ENCODE results near the gene TMEM126B. TPM values are rescaled to one million over a fixed set of nuclear protein-coding genes. Genes with fewer than 3 reads are reported as not detected.
"Not testable (repeated sequence)": the region's sequence is repeated elsewhere in the genome, so short reads cannot be mapped to it uniquely, and the experiment has no call there.

Gene TMEM126B
- total RNA-seq, 2 experiments from 2014 or later: 47.4 to 61.1 TPM

GRCh38 chr11:85666687-85667086 is 38.3 kb downstream of the TMEM126B start:
- peaks cover 20% of the 10 kb centered on the region for H4K20me1 ChIP-seq (ENCODE audit: insufficient read depth, low read length)
- no peak overlapping the region for H3K27ac ChIP-seq (ENCODE audit: low read depth, low read length, poor library complexity, severe bottlenecking)
- no peak overlapping the region for H3K4me3 ChIP-seq (ENCODE audit: low read depth, low read length, poor library complexity, severe bottlenecking)
- H3K79me2 ChIP-seq (ENCODE audit: insufficient read depth, low read depth, low read length): peaks cover 31% of the 10 kb centered on the region
- DNase-seq (ENCODE audit: low spot score): no peak
- no peaks in the 10 kb centered on the region for H3K9me3 ChIP-seq (ENCODE audit: low read length)
- H3K4me2 ChIP-seq (ENCODE audit: low read length): no peak overlapping the region
- no peak for TF ChIP-seq CTCF (conservative IDR thresholded peaks at IDR 0.05; ENCODE audit: low read length)
- TF ChIP-seq EZH2phosphoT487 (IDR thresholded peaks at IDR 0.05; ENCODE audit: borderline replicate concordance, low read depth, low read length): no peak
- ChIA-PET POLR2A (interaction anchor here (0.5 to 1.2 kb wide), 2 partner anchors 18 to 578 kb away, joined by 3 to 5 read pairs; no protein-coding TSS in a partner anchor), CTCF (ENCODE audit: unreplicated experiment) (no interaction called here)
- H3K9me2 ChIP-seq (ENCODE audit: insufficient read depth, low read length): no peaks in the 10 kb centered on the region
- peaks cover 22% of the 10 kb centered on the region for H3K36me3 ChIP-seq (ENCODE audit: insufficient read depth, low read length)
- no TSS peak for BruUV-seq (replicated peaks)
- peaks cover 9% of the 10 kb centered on the region for H3K4me1 ChIP-seq (ENCODE audit: insufficient read depth, low read length, poor library complexity, severe bottlenecking)
- intact Hi-C loops (cut with micrococcal nuclease; ENCODE audit: unreplicated experiment): no loop called here
- H2AFZ ChIP-seq (ENCODE audit: low read length): peak overlapping the region; percentile 96; the same call in 1 of the 2 replicates

GRCh38 chr11:85668157-85668556 is 39.8 kb downstream of the TMEM126B start:
- Histone ChIP-seq H3K79me2 (ENCODE audit: insufficient read depth, low read depth, low read length) (peaks cover 16% of the 10 kb centered on the region), H4K20me1 (ENCODE audit: insufficient read depth, low read length) (peaks cover 7% of the 10 kb centered on the region), H3K4me1 (ENCODE audit: insufficient read depth, low read length, poor library complexity, severe bottlenecking) (peaks cover 14% of the 10 kb centered on the region), H3K9me3 (ENCODE audit: low read length) (no peaks in the 10 kb centered on the region), H3K4me2 (ENCODE audit: low read length) (no peak overlapping the region), H2AFZ (ENCODE audit: low read length) (no peak overlapping the region), H3K27ac (ENCODE audit: low read depth, low read length, poor library complexity, severe bottlenecking) (no peak overlapping the region), H3K4me3 (ENCODE audit: low read depth, low read length, poor library complexity, severe bottlenecking) (no peak overlapping the region), H3K9me2 (ENCODE audit: insufficient read depth, low read length) (no peaks in the 10 kb centered on the region), H3K36me3 (ENCODE audit: insufficient read depth, low read length) (peaks cover 8% of the 10 kb centered on the region)
- intact Hi-C loops (cut with micrococcal nuclease; ENCODE audit: unreplicated experiment): no loop called here
- ChIA-PET CTCF (ENCODE audit: unreplicated experiment) (no interaction called here), POLR2A (interaction anchor here (0.5 to 1.3 kb wide), 5 partner anchors 18 to 414 kb away, joined by 3 to 7 read pairs (median 3); partner anchors contain the start of genes CCDC89, DLG2 and TMEM126B)
- DNase-seq (ENCODE audit: low spot score): no peak
- TF ChIP-seq CTCF (conservative IDR thresholded peaks at IDR 0.05; ENCODE audit: low read length) (no peak), EZH2phosphoT487 (IDR thresholded peaks at IDR 0.05; ENCODE audit: borderline replicate concordance, low read depth, low read length) (no peak)
- BruUV-seq (replicated peaks): no TSS peak

GRCh38 chr11:85670949-85671663 is 42.7 kb downstream of the TMEM126B start:
- H2AFZ ChIP-seq (ENCODE audit: low read length); BruUV-seq (replicated peaks); H3K4me3 ChIP-seq (ENCODE audit: low read depth, low read length, poor library complexity, severe bottlenecking); H3K4me2 ChIP-seq (ENCODE audit: low read length); H3K36me3 ChIP-seq (ENCODE audit: insufficient read depth, low read length); H3K79me2 ChIP-seq (ENCODE audit: insufficient read depth, low read depth, low read length); H4K20me1 ChIP-seq (ENCODE audit: insufficient read depth, low read length); intact Hi-C loops (cut with micrococcal nuclease; ENCODE audit: unreplicated experiment); DNase-seq (ENCODE audit: low spot score); CTCF ChIA-PET (ENCODE audit: unreplicated experiment); H3K4me1 ChIP-seq (ENCODE audit: insufficient read depth, low read length, poor library complexity, severe bottlenecking); H3K9me2 ChIP-seq (ENCODE audit: insufficient read depth, low read length); H3K9me3 ChIP-seq (ENCODE audit: low read length); H3K27ac ChIP-seq (ENCODE audit: low read depth, low read length, poor library complexity, severe bottlenecking): not testable (repeated sequence)
- POLR2A ChIA-PET: interaction anchor here (0.6 kb wide), 1 partner anchor 30 kb away, joined by 3 read pairs; no protein-coding TSS in a partner anchor

Data from OCI-LY7 (cell line).